ENCODE results near the gene CHGA.

Gene CHGA

GRCh38 chr14:92984082-92984788 lies 61.3 kb downstream of the CHGA start:
- DNase-seq (ENCODE audit: low read depth), result no peak
